OCI-LY7 (cell line): ENCODE data around the gene PPM1A. TPM values are rescaled to one million over a fixed set of nuclear protein-coding genes. Genes with fewer than 3 reads are reported as not detected.

Experiments used
- BruUV-seq: library from RNA; stranded (reverse); fragments of 400-500 nt; replicated peaks from 2 replicates; lab custom pipeline; 2021; lab: Mats Ljungman, UMichigan
- CTCF ChIA-PET: fragments of 300-600 bp; sonication (Branson Sonifier 250); formaldehyde crosslinking; loops from one replicate; lab custom pipeline; 2022; ENCODE audit warnings: antibody characterized with exemption; ENCODE audit not compliant: unreplicated experiment; lab: Charles Lee
- POLR2A ChIA-PET: fragments of 300-600 bp; sonication (Branson Sonifier 250); formaldehyde crosslinking; loops from one replicate; lab custom pipeline; 2022; ENCODE audit warnings: antibody characterized with exemption; lab: Charles Lee
- DNase-seq: peaks from one replicate; pipeline ENCODE4 v3.0.0-alpha.2; 2015; ENCODE audit warnings: low spot score
- H2AFZ ChIP-seq: fragments of 200-600 bp; sonication (generic), shearing (Covaris generic); 2 replicates; pipeline ENCODE4 v1.6.1; 2014; ENCODE audit warnings: mild to moderate bottlenecking, antibody characterized with exemption, low read length, moderate library complexity
- H3K27ac ChIP-seq: fragments of 200-600 bp; sonication (generic); 2 replicates; pipeline ENCODE4 v1.5.1; 2014; ENCODE audit warnings: mixed run types, low read depth, mild to moderate bottlenecking, moderate library complexity, low read length, inconsistent platforms; ENCODE audit not compliant: poor library complexity, severe bottlenecking
- H3K36me3 ChIP-seq: fragments of 200-600 bp; sonication (generic); 2 replicates; pipeline ENCODE4 v1.6.1; 2014; ENCODE audit warnings: mild to moderate bottlenecking, antibody characterized with exemption, low read length, moderate library complexity, mixed read lengths; ENCODE audit not compliant: insufficient read depth
- H3K4me1 ChIP-seq: fragments of 200-600 bp; sonication (generic); 2 replicates; pipeline ENCODE4 v1.5.1; 2014; ENCODE audit warnings: mild to moderate bottlenecking, low read length; ENCODE audit not compliant: insufficient read depth, poor library complexity, severe bottlenecking
- H3K4me2 ChIP-seq: fragments of 200-600 bp; sonication (generic); 2 replicates; pipeline ENCODE4 v1.6.1; 2014; ENCODE audit warnings: mild to moderate bottlenecking, low read length
- H3K4me3 ChIP-seq: fragments of 200-600 bp; sonication (generic); 2 replicates; pipeline ENCODE4 v1.5.1; 2014; ENCODE audit warnings: mild to moderate bottlenecking, low read depth, low read length; ENCODE audit not compliant: poor library complexity, severe bottlenecking
- H3K79me2 ChIP-seq: fragments of 200-600 bp; sonication (generic); 2 replicates; pipeline ENCODE4 v1.6.1; 2016; ENCODE audit warnings: low read depth, mild to moderate bottlenecking, low read length, moderate library complexity, mixed read lengths; ENCODE audit not compliant: insufficient read depth
- H3K9me2 ChIP-seq: fragments of 200-600 bp; sonication (generic); 2 replicates; pipeline ENCODE4 v1.6.1; 2016; ENCODE audit warnings: mild to moderate bottlenecking, low read length, mixed read lengths; ENCODE audit not compliant: insufficient read depth
- H3K9me3 ChIP-seq: fragments of 200-600 bp; sonication (generic); 2 replicates; pipeline ENCODE4 v1.6.1; 2014; ENCODE audit warnings: mild to moderate bottlenecking, mixed run types, low read length, mixed read lengths
- H4K20me1 ChIP-seq: fragments of 200-600 bp; sonication (generic); 2 replicates; pipeline ENCODE4 v1.6.1; 2014; ENCODE audit warnings: mild to moderate bottlenecking, antibody characterized with exemption, low read length, moderate library complexity, mixed read lengths; ENCODE audit not compliant: insufficient read depth
- EZH2phosphoT487 ChIP-seq: fragments of 200-600 bp; sonication (generic); IDR thresholded peaks from 2 replicates; pipeline ENCODE4 v1.6.1; 2018; ENCODE audit warnings: low read depth, borderline replicate concordance, mild to moderate bottlenecking, mixed run types, antibody characterized with exemption, low read length, moderate library complexity, mixed read lengths
- intact Hi-C: fragments of 100-400 bp; cut with micrococcal nuclease; formaldehyde crosslinking; loops from one replicate; pipeline ENCODE4 v1.10.0; 2022; ENCODE audit not compliant: unreplicated experiment
- total RNA-seq, 2 experiments: library from RNA; depleted of rRNA in 1 of 2; stranded (reverse); fragments of >200 nt in 1 of 2; shearing (Covaris generic) in 1 of 2; gene quantifications; 2 replicates each; pipeline ENCODE4 v1.2.3, GENCODE V29; 2014 to 2022
- TF ChIP-seq, protein P1 (sequence below): fragments of 200-600 bp; sonication (generic); conservative IDR thresholded peaks from 2 replicates; pipeline ENCODE4 v1.5.1; 2014; ENCODE audit warnings: mild to moderate bottlenecking, antibody characterized with exemption, low read length, moderate library complexity, mixed read lengths

Gene PPM1A
- total RNA-seq, 2 experiments from 2014 or later = 25.4 to 75.1 TPM

DNA sequence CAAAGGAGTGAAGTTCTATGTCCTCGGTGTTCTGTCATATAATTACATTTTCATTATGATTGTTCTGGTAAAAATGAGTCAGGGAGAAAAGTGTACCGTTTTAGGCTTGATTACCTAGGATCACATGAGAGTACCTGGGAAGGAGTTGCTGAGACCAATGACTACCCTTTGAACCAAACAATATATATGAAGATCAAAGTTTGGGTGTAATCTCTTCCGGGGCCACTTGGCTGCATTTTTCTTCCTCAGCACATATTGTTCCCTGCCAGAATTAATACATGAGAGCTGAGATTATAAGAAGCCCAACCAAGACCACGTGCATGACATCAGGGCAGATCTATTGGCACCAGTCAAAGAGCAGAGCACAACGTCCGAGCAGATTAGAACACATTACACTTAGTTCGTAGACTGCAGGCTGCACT is 42.8 kb upstream of the PPM1A start:
- ChIA-PET POLR2A (interaction anchor here (0.6 to 5.0 kb wide), 7 partner anchors 9 to 1198 kb away, joined by 3 to 49 read pairs (median 6); partner anchors contain the start of gene PPM1A), CTCF (no interaction called here)
- Histone ChIP-seq H3K9me2 (no peaks in the 10 kb centered on the region), H3K4me1 (peaks cover 50% of the 10 kb centered on the region), H3K4me2 (peak overlapping the region; percentile 84), H2AFZ (peak overlapping the region; percentile 70; the same call in 1 of the 2 replicates), H4K20me1 (no peaks in the 10 kb centered on the region), H3K79me2 (no peaks in the 10 kb centered on the region), H3K9me3 (peaks cover 5% of the 10 kb centered on the region; the same call in 1 of the 2 replicates), H3K4me3 (no peak overlapping the region), H3K27ac (peak overlapping the region; percentile 96), H3K36me3 (no peaks in the 10 kb centered on the region; the same call in 1 of the 2 replicates)
- BruUV-seq = no TSS peak
- TF ChIP-seq EZH2phosphoT487 = no peak
- TF ChIP-seq, protein P1, sequence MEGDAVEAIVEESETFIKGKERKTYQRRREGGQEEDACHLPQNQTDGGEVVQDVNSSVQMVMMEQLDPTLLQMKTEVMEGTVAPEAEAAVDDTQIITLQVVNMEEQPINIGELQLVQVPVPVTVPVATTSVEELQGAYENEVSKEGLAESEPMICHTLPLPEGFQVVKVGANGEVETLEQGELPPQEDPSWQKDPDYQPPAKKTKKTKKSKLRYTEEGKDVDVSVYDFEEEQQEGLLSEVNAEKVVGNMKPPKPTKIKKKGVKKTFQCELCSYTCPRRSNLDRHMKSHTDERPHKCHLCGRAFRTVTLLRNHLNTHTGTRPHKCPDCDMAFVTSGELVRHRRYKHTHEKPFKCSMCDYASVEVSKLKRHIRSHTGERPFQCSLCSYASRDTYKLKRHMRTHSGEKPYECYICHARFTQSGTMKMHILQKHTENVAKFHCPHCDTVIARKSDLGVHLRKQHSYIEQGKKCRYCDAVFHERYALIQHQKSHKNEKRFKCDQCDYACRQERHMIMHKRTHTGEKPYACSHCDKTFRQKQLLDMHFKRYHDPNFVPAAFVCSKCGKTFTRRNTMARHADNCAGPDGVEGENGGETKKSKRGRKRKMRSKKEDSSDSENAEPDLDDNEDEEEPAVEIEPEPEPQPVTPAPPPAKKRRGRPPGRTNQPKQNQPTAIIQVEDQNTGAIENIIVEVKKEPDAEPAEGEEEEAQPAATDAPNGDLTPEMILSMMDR = no peak
- intact Hi-C loops = no loop called here
- DNase-seq = no peak

GRCh38 chr14:60206837-60207533 is 42.0 kb upstream of the PPM1A start:
- Histone ChIP-seq H3K4me1 (peaks cover 53% of the 10 kb centered on the region), H3K36me3 (no peaks in the 10 kb centered on the region; the same call in 1 of the 2 replicates), H2AFZ (no peak overlapping the region), H3K4me3 (no peak overlapping the region), H3K9me3 (no peaks in the 10 kb centered on the region; the same call in 1 of the 2 replicates), H3K4me2 (no peak overlapping the region), H3K27ac (no peak overlapping the region), H3K79me2 (no peaks in the 10 kb centered on the region), H4K20me1 (no peaks in the 10 kb centered on the region), H3K9me2 (no peaks in the 10 kb centered on the region)
- no peak for TF ChIP-seq EZH2phosphoT487
- TF ChIP-seq, protein P1 = no peak
- ChIA-PET POLR2A (interaction anchor here (0.7 to 5.0 kb wide), 3 partner anchors 35 to 1197 kb away, joined by 3 to 49 read pairs (median 4); partner anchors contain the start of gene PPM1A), CTCF (interaction anchor here (0.6 kb wide), 1 partner anchor 14 kb away, joined by 3 read pairs; no protein-coding TSS in a partner anchor)
- no peak for DNase-seq
- no TSS peak for BruUV-seq
- intact Hi-C loops = no loop called here

- CTCF ChIA-PET = no interaction called here
- no peaks in the 10 kb centered on the region for H3K79me2 ChIP-seq
- BruUV-seq = no TSS peak
- peak overlapping the region; percentile 30; the same call in 1 of the 2 replicates for H2AFZ ChIP-seq
- peaks cover 28% of the 10 kb centered on the region for H3K4me1 ChIP-seq
- no peaks in the 10 kb centered on the region; the same call in 1 of the 2 replicates for H3K9me3 ChIP-seq
- POLR2A ChIA-PET = interaction anchor here (0.6 to 3.8 kb wide), 6 partner anchors 8 to 382 kb away, joined by 3 to 21 read pairs (median 4); partner anchors contain the start of gene PPM1A
- no peak overlapping the region for H3K27ac ChIP-seq
- intact Hi-C loops = no loop called here
- H4K20me1 ChIP-seq = no peaks in the 10 kb centered on the region
- no peaks in the 10 kb centered on the region for H3K9me2 ChIP-seq
- no peak for DNase-seq
- no peak for TF ChIP-seq EZH2phosphoT487
- TF ChIP-seq, protein P1 = no peak
- H3K4me3 ChIP-seq = no peak overlapping the region
- H3K4me2 ChIP-seq = no peak overlapping the region
- H3K36me3 ChIP-seq = no peaks in the 10 kb centered on the region
These were observed 38.3 kb upstream of the PPM1A start for GRCh38 chr14:60210703-60211102.
